A549 treated with Hydrocortisone at 1 μM for 4 hours (cell line): ENCODE results near the gene VBP1. TPM values are rescaled to one million over a fixed set of nuclear protein-coding genes. Genes with fewer than 3 reads are reported as not detected.

Source experiments
- total RNA-seq: library from RNA; stranded (reverse); fragments of 200-300 nt; extraction: Qiagen RNA extraction; gene quantifications from 5 replicates; pipeline ENCODE4 v1.2.3, GENCODE V29; 2022

VBP1 gene
- 47.0 to 62.0 TPM (median 51.5 TPM) in 5 replicates for total RNA-seq

GRCh38 chrX:155216179-155216939 lies at the start of gene VBP1:
Gene VBP1, plus strand, starts transcription at chrX:155216460. Its CDS starts 23 bp downstream, at chrX:155216483.

GRCh38 chrX:155263854-155264628 lies 47.8 kb downstream of the VBP1 start, which contains the start of gene RAB39B:
Gene RAB39B, minus strand, starts transcription at chrX:155264491. Its CDS starts 203 bp downstream, at chrX:155264288.

Other genes starting within 250 kb of the VBP1 start
- 3.6 to 4.8 TPM (median 4.5 TPM) in 5 replicates for gene F8, start 193.7 kb upstream of the VBP1 start, total RNA-seq
- 94.5 to 121 TPM (median 117 TPM) in 5 replicates for gene FUNDC2, start 189.6 kb upstream of the VBP1 start, total RNA-seq
- 14.1 to 18.3 TPM (median 16.6 TPM) in 5 replicates for gene CMC4, start 145.3 kb upstream of the VBP1 start, total RNA-seq
- gene MTCP1, start 145.3 kb upstream of the VBP1 start, total RNA-seq: 13.0 to 23.3 TPM (median 20.8 TPM) in 5 replicates
- gene BRCC3, start 145.0 kb upstream of the VBP1 start, total RNA-seq: 23.9 to 31.6 TPM (median 26.7 TPM) in 5 replicates
- gene RAB39B, start 48.0 kb downstream of the VBP1 start, total RNA-seq: 0.65 to 0.93 TPM (median 0.73 TPM) in 5 replicates
- gene CLIC2, start 118.2 kb downstream of the VBP1 start, total RNA-seq: 0.03 to 0.20 TPM (median 0.18 TPM) in 5 replicates
- not detected in 5 replicates for gene F8A2, start 165.6 kb downstream of the VBP1 start, total RNA-seq
- gene F8A3, start 242.2 kb downstream of the VBP1 start, total RNA-seq: 0.53 to 1.2 TPM (median 0.91 TPM) in 5 replicates